Parathyroid adenoma (tissue), 2 donors: ENCODE measurements around the gene CPXM1.
"Not testable (repeated sequence)": the region's sequence is repeated elsewhere in the genome, so short reads cannot be mapped to it uniquely, and the experiment has no call there.

Experiments used
- H2AFZ ChIP-seq: fragments of 300-600 bp; sonication (generic); one replicate; pipeline ENCODE4 v1.7.0; 2017; ENCODE audit warnings: antibody characterized with exemption, mild to moderate bottlenecking
- H3K27ac ChIP-seq: fragments of 300-600 bp; sonication (generic); one replicate; pipeline ENCODE4 v1.7.0; 2017
- H3K27me3 ChIP-seq: fragments of 300-600 bp; sonication (generic); one replicate; pipeline ENCODE4 v1.7.0; 2017; ENCODE audit warnings: low read length; ENCODE audit not compliant: control insufficient read depth, insufficient read depth
- H3K36me3 ChIP-seq: fragments of 300-600 bp; sonication (generic); one replicate; pipeline ENCODE4 v1.7.0; 2017; ENCODE audit warnings: low read length; ENCODE audit not compliant: control insufficient read depth, insufficient read depth
- H3K4me1 ChIP-seq: fragments of 300-600 bp; sonication (generic); one replicate; pipeline ENCODE4 v1.7.0; 2017; ENCODE audit warnings: control low read depth
- H3K4me2 ChIP-seq: fragments of 300-600 bp; sonication (generic); one replicate; pipeline ENCODE4 v1.7.0; 2017; ENCODE audit warnings: low read length
- H3K4me3 ChIP-seq: fragments of 300-600 bp; sonication (generic); one replicate; pipeline ENCODE4 v1.7.0; 2017; ENCODE audit warnings: low read depth, low read length
- H3K79me2 ChIP-seq: fragments of 300-600 bp; sonication (generic); one replicate; pipeline ENCODE4 v1.7.0; 2017; ENCODE audit warnings: control low read depth
- H3K9ac ChIP-seq: fragments of 300-600 bp; sonication (generic); one replicate; pipeline ENCODE4 v1.7.0; 2017; ENCODE audit warnings: mild to moderate bottlenecking
- H3K9me3 ChIP-seq: fragments of 300-600 bp; sonication (generic); one replicate; pipeline ENCODE4 v1.7.0; 2017; ENCODE audit warnings: low read length; ENCODE audit not compliant: control insufficient read depth
- CTCF ChIP-seq: fragments of 300-600 bp; sonication (generic); IDR thresholded peaks from one replicate; pipeline ENCODE4 v1.7.0; 2017; ENCODE audit warnings: antibody characterized with exemption, mild to moderate bottlenecking
- donor health status: primary hyperparathyroidism.

The CPXM1 gene

DNA sequence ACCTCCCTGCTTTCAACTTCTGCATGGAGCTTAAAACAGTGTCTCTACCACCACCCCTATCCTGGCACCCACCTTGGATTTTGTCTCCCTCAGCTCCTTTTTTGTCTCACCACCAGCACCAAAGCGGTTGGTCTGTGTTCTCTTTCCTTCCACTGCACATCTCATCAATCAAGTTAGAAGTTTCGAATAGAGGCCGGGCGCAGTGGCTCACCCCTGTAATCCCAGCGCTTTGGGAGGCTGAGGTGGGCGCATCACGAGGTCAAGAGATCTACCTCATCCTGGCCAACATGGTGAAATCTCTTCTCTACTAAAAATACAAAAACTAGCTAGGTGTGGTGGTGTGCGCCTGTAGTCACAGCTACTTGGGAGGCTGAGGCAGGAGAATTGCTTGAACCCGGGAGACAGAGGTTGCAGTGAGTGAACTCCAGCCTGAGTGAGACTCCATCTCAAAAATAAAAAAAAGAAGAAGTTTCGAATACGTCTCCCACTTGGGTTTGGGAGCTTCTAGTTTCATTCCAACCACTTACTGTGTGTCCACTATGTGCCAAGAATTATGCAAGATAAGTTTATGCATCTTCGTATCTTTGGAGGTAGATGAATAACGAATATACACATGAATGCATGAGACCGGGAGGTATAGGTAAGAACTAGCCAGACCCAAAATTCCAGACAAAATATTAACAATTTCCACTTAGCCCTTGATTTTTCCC, 34.1 kb upstream of the CPXM1 start:
- Histone ChIP-seq H3K79me2 (no peaks in the 10 kb centered on the region), H3K4me1 (no peaks in the 10 kb centered on the region), H3K36me3 (no peaks in the 10 kb centered on the region), H3K27me3 (no peaks in the 10 kb centered on the region), H3K4me2 (no peak overlapping the region), H2AFZ (no peak overlapping the region), H3K9me3 (no peaks in the 10 kb centered on the region), H3K27ac (no peak overlapping the region), H3K4me3 (no peak overlapping the region), H3K9ac (no peak overlapping the region)
- no peak for TF ChIP-seq CTCF

DNA sequence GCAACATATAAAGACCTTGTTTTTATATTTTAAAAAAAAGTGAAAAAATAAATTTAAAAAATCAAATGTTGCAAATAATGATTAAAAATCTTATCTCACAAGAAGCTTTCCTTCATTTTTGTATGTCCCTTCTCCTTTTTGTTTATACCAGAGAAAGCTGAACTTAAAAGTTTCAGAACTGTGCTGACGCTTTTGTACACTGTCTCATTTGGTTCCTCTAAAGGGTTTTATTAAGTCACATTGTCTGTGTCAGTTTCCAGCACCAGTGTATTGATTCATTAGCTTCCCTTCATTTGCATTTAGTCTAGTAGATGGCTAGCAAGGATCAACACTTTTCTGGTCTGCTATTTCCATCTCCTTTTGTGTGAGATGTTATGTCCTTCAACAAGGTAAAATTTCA, 33.3 kb upstream of the CPXM1 start:
- Histone ChIP-seq H3K4me2 (no peak overlapping the region), H3K9ac (no peak overlapping the region), H2AFZ (no peak overlapping the region), H3K27me3 (no peaks in the 10 kb centered on the region), H3K4me3 (no peak overlapping the region), H3K27ac (no peak overlapping the region), H3K36me3 (no peaks in the 10 kb centered on the region), H3K4me1 (no peaks in the 10 kb centered on the region), H3K9me3 (no peaks in the 10 kb centered on the region), H3K79me2 (no peaks in the 10 kb centered on the region)
- TF ChIP-seq CTCF: no peak

DNA sequence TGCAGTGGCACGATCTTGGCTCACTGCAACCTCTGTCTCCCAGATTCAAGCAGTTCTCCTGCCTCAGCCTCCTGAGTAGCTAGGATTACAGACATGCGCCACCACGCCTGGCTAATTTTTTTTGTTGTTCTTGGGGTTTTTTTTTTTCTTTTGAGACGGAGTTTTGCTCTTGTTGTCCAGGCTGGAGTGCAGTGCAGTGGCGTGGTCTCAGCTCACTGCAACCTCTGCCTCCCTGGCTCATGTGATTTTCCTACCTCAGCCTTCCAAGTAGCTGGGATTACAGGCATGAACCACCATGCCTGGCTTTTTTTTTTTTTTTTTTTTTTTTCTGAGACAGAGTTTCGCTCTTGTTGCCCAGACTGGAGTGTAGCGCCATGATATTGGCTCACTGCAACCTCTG, 30.8 kb upstream of the CPXM1 start:
- not testable (repeated sequence) for H3K4me3 ChIP-seq, H3K36me3 ChIP-seq, H3K79me2 ChIP-seq, H3K27ac ChIP-seq, H3K9me3 ChIP-seq, H2AFZ ChIP-seq, H3K27me3 ChIP-seq, H3K9ac ChIP-seq, H3K4me2 ChIP-seq, H3K4me1 ChIP-seq

DNA sequence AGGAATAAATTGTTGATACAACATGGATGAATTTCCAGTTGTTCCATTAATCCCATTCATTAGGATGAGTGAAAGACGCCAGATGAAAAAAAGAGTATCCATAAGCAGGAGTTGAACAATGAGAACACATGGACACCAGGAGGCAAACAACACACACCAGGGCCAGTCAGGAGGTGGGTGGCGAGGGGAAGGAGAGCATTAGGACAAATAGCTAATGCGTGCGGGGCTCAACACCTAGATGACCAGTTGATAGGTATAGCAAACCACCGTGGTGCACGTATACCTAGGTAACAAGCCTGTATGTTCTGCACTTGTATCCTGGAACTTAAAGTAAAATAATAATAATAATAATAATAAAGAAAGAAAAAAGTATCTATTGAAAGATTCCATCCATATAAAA, 28.9 kb upstream of the CPXM1 start:
- no peak overlapping the region for H3K9ac ChIP-seq
- TF ChIP-seq CTCF: no peak
- H3K27me3 ChIP-seq: no peaks in the 10 kb centered on the region
- H3K79me2 ChIP-seq: no peaks in the 10 kb centered on the region
- H3K4me3 ChIP-seq: no peak overlapping the region
- no peaks in the 10 kb centered on the region for H3K36me3 ChIP-seq
- H3K4me2 ChIP-seq: no peak overlapping the region
- H3K9me3 ChIP-seq: no peaks in the 10 kb centered on the region
- no peak overlapping the region for H3K27ac ChIP-seq
- no peaks in the 10 kb centered on the region for H3K4me1 ChIP-seq
- H2AFZ ChIP-seq: no peak overlapping the region

DNA sequence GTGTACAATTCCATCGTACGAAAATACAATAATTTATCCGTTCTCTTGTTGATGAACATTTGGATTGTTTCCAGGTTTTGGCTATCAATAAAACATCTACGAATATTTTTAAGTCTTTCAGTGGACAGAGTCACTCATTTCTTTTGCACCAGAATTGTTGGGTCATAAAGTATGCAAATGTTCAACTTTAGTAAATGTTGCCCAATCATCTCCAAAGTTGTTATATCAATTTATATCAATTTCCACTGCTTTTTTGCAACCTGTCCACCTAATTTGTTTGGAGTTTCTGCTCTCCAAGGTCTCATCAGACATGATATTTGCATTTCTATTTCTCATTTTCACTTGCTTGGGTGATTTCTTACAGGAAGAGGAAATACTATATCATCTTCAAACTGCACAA, 26.2 kb upstream of the CPXM1 start:
- no peak for TF ChIP-seq CTCF

More for the DNA sequence above, 26.2 kb upstream of the CPXM1 start:
- Histone ChIP-seq H3K27ac (no peak overlapping the region), H3K79me2 (no peaks in the 10 kb centered on the region), H3K4me2 (no peak overlapping the region), H3K9ac (no peak overlapping the region), H2AFZ (no peak overlapping the region), H3K4me1 (no peaks in the 10 kb centered on the region), H3K27me3 (no peaks in the 10 kb centered on the region), H3K9me3 (no peaks in the 10 kb centered on the region), H3K4me3 (no peak overlapping the region), H3K36me3 (no peaks in the 10 kb centered on the region)
